Kidney epithelial cell (primary cell): Measurements from ENCODE around the gene ATG9A. TPM values are rescaled to one million over a fixed set of nuclear protein-coding genes. Genes with fewer than 3 reads are reported as not detected.

Source experiments
- DNase-seq: peaks from one replicate; pipeline ENCODE4 v3.0.0-alpha.2; 2010; ENCODE audit warnings: low read depth
- H3K27me3 ChIP-seq: 2 replicates; pipeline ENCODE4 v1.6.0; 2011; ENCODE audit warnings: low read length; ENCODE audit not compliant: control insufficient read depth, insufficient read depth
- H3K36me3 ChIP-seq: 2 replicates; pipeline ENCODE4 v1.5.1; 2011; ENCODE audit warnings: low read length; ENCODE audit not compliant: control insufficient read depth, insufficient read depth
- H3K4me3 ChIP-seq: 2 replicates; pipeline ENCODE4 v1.5.1; 2011; ENCODE audit warnings: low read depth, mild to moderate bottlenecking, control low read depth, low read length
- total RNA-seq: library from RNA; depleted of rRNA; stranded (reverse); fragments of >200 nt; gene quantifications from 2 replicates; pipeline ENCODE4 v1.2.3, GENCODE V29; 2015
- TF ChIP-seq, protein P1 (sequence below): IDR thresholded peaks from 2 replicates; pipeline ENCODE4 v1.5.1; 2011; ENCODE audit warnings: mild to moderate bottlenecking, moderate library complexity, low read length, control low read depth, inconsistent platforms; ENCODE audit not compliant: insufficient read depth, poor library complexity, severe bottlenecking

ATG9A gene
- total RNA-seq, 1 donor from 2014 or later: 46.1 TPM

DNA sequence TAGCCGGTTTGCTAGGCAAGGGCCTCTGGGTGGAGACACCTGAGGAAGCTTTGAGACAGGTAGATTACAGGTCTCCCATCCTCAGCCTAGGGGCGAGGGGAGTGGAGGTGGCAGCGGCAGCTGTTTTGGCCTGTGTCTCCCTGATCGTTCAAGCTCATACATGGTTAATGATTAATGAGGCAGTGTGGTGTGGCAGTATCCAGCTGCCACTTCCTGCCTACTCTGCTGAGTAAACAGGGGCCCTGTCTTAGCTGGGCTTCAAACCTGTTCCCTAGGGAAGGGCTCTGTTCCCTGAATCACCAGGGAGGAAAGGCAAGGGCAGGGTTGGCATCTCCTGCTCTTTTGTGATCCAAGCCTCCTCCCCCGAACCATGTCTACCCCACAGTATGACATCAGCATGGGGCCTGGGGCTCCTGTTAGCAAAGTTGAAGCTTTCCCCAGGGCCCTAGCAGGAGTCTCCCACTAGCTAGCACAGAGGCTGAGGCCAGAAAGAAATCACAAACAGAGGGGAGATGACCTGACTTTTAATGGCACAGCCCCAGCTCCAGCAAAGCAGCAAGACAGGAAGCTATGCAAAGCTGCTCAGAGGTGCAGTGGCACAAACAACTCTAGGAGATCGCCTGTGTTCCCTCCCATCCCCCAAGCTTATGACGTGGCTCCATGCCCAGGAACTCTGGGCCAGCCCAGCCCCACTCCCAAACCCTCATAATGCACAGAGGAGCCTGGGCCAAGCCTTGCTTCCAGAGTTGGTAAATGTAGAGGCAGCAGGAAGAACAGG is 20.0 kb upstream of the ATG9A start:
- peak; percentile 96 for DNase-seq
- Histone ChIP-seq H3K4me3 (no peak overlapping the region), H3K36me3 (no peaks in the 10 kb centered on the region), H3K27me3 (peaks cover 5% of the 10 kb centered on the region)
- TF ChIP-seq, protein P1, sequence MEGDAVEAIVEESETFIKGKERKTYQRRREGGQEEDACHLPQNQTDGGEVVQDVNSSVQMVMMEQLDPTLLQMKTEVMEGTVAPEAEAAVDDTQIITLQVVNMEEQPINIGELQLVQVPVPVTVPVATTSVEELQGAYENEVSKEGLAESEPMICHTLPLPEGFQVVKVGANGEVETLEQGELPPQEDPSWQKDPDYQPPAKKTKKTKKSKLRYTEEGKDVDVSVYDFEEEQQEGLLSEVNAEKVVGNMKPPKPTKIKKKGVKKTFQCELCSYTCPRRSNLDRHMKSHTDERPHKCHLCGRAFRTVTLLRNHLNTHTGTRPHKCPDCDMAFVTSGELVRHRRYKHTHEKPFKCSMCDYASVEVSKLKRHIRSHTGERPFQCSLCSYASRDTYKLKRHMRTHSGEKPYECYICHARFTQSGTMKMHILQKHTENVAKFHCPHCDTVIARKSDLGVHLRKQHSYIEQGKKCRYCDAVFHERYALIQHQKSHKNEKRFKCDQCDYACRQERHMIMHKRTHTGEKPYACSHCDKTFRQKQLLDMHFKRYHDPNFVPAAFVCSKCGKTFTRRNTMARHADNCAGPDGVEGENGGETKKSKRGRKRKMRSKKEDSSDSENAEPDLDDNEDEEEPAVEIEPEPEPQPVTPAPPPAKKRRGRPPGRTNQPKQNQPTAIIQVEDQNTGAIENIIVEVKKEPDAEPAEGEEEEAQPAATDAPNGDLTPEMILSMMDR: no peak

DNA sequence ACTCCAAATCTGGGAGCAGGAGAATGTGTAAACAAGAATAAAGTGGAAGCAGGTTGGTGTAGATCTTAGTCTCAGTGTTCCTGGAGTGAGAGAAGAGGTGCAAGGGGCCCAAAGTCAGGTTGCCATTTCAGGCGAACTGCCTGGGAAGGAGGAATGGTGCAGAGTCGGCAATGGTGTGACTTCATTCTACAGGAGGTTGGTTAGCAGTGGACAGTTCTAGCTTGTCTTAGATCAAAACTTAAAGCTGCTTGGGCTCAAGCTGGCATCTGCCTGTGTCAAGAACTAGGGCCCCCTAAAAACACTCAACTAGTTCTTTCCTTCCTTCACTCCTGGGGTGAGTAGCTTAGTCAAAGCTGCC is 19.4 kb upstream of the ATG9A start:
- TF ChIP-seq, protein P1: no peak
- H3K36me3 ChIP-seq: no peaks in the 10 kb centered on the region
- no peak overlapping the region for H3K4me3 ChIP-seq
- DNase-seq: no peak
- no peaks in the 10 kb centered on the region for H3K27me3 ChIP-seq

DNA sequence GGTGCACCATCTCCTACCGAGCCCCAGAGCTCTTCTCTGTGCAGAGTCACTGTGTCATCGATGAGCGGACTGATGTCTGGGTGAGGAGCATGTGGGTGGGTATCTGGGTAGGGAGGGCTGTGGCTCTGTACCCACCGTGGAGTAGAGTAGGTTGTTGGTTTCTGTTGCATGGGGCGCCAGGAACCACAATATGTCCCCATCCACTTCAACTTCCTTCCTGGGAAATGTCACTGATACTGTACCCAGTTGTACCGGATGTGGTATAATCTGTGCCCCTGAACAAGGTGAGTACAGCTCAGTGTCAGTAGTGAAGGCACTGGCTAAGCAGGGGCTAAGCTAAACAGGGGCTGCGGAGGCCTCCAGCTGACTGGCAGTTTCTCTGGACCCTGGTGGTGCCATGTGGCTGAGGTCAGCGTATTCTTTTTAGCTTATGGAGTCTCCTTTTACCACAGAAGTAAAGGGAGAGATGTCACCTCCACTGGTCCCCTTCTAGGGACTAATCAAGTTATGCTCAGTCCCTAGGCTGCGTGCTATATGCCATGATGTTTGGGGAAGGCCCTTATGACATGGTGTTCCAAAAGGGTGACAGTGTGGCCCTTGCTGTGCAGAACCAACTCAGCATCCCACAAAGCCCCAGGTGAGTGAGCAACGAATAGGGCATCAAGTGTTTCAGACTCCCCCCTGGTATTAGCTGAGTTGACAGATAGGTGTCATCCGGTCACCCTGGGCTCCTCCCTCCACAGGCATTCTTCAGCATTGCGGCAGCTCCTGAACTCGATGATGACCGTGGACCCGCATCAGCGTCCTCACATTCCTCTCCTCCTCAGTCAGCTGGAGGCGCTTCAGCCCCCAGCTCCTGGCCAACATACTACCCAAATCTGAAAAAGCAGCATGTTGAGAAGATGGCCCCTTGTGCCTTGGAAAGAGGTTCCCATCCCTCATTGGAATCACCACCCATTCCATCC is 18.5 kb upstream of the ATG9A start:
- TF ChIP-seq, protein P1: no peak

DNA sequence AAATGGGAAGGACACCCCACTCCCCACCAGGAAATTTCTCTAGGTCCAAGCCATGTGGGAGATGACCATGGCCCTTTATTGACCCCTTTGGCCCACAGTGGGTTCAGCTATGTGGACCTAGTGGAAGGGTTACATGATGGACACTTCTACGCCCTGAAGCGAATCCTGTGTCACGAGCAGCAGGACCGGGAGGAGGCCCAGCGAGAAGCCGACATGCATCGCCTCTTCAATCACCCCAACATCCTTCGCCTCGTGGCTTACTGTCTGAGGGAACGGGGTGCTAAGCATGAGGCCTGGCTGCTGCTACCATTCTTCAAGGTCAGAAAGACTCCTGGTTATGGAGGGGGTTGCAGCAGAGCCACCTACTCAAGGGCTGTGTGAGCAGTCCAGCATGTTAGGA is 17.1 kb upstream of the ATG9A start:
- TF ChIP-seq, protein P1: no peak
- DNase-seq: no peak
- Histone ChIP-seq H3K27me3 (no peaks in the 10 kb centered on the region), H3K4me3 (no peak overlapping the region), H3K36me3 (no peaks in the 10 kb centered on the region)

More for the DNA sequence above, 18.5 kb upstream of the ATG9A start:
- no peaks in the 10 kb centered on the region for H3K27me3 ChIP-seq
- no peak overlapping the region for H3K4me3 ChIP-seq
- H3K36me3 ChIP-seq: no peaks in the 10 kb centered on the region
- no peak for DNase-seq

DNA sequence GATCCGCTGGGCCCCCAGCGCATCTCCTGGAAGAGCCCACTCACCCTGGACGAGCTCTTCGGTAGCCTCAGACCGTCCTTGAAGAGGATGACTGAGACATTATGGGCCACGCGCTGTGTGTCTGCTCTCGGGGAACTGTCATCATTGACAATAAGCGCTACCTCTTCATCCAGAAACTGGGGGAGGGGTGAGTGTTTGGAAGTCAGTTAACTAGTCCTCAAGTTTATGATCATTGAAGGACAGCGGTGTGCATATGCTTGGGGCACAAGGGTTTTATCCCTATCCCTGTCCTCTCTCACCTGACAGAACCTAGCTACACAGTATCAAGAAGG is 16.4 kb upstream of the ATG9A start:
- Histone ChIP-seq H3K36me3 (no peaks in the 10 kb centered on the region), H3K4me3 (peak overlapping the region; percentile 84), H3K27me3 (no peaks in the 10 kb centered on the region)
- TF ChIP-seq, protein P1: no peak
- no peak for DNase-seq
